SK-N-SH (cell line): ENCODE data around the gene IGF2BP2.

ENCODE experiments used
- CTCF ChIP-seq: fragments of 200-600 bp; sonication (generic); IDR thresholded peaks from 2 replicates; pipeline ENCODE4 v1.6.1; 2017; ENCODE audit warnings: antibody characterized with exemption, mild to moderate bottlenecking, moderate library complexity
- JUND ChIP-seq: IDR thresholded peaks from 2 replicates; pipeline ENCODE4 v1.4.0; 2012
- NRF1 ChIP-seq: IDR thresholded peaks from 2 replicates; pipeline ENCODE4 v1.6.1; 2012; ENCODE audit warnings: low read depth, mild to moderate bottlenecking, low read length
- POLR2AphosphoS5 ChIP-seq: IDR thresholded peaks from 2 replicates; pipeline ENCODE4 v1.6.1; 2012; ENCODE audit warnings: low read depth, low read length
- RAD21 ChIP-seq: IDR thresholded peaks from 2 replicates; pipeline ENCODE4 v1.6.1; 2012; ENCODE audit warnings: mild to moderate bottlenecking, low read length
- SIN3A ChIP-seq: IDR thresholded peaks from 2 replicates; pipeline ENCODE4 v1.6.1; 2012; ENCODE audit warnings: low read depth, mild to moderate bottlenecking, low read length, moderate library complexity, borderline replicate concordance

- no peak for TF ChIP-seq RAD21
- no peak for TF ChIP-seq SIN3A
- TF ChIP-seq CTCF = no peak
- TF ChIP-seq NRF1 = no peak
- TF ChIP-seq POLR2AphosphoS5 = no peak
- no peak for TF ChIP-seq JUND
Observed at GRCh38 chr3:185779461-185779860, 45.4 kb downstream of the IGF2BP2 start.
